NCI-H2107 (cell line): ENCODE data around the gene LGALS7.
"Not testable (repeated sequence)": the region's sequence is repeated elsewhere in the genome, so short reads cannot be mapped to it uniquely, and the experiment has no call there.

ENCODE experiments used
- DNase-seq: peaks from one replicate; lab custom pipeline; 2025; lab: John Stamatoyannopoulos, UW

The LGALS7 gene

GRCh38 chr19:38799104-38799503 is 25.8 kb upstream of the LGALS7 start:
- no peak for DNase-seq

- not testable (repeated sequence) for DNase-seq
Measured at GRCh38 chr19:38797781-38798180, 24.5 kb upstream of the LGALS7 start.

GRCh38 chr19:38796154-38796553 is 22.8 kb upstream of the LGALS7 start:
- no peak for DNase-seq

- DNase-seq: no peak
Measured at GRCh38 chr19:38795549-38795948, 22.2 kb upstream of the LGALS7 start.

GRCh38 chr19:38793671-38794070 is 20.4 kb upstream of the LGALS7 start:
- DNase-seq: no peak

GRCh38 chr19:38793177-38793576 is 19.9 kb upstream of the LGALS7 start:
- DNase-seq: no peak

- DNase-seq: no peak
Measured at GRCh38 chr19:38792250-38793111, 19.2 kb upstream of the LGALS7 start.

- DNase-seq: not testable (repeated sequence)
Measured at GRCh38 chr19:38791451-38792064, 18.2 kb upstream of the LGALS7 start.

- DNase-seq: not testable (repeated sequence)
Measured at GRCh38 chr19:38790507-38791403, 17.4 kb upstream of the LGALS7 start.

- DNase-seq: no peak
Measured at GRCh38 chr19:38788478-38789243, 15.3 kb upstream of the LGALS7 start, which contains the start of gene LGALS7B. Gene LGALS7B, plus strand, starts transcription at chr19:38789200. Its CDS starts 27 bp downstream, at chr19:38789227.

GRCh38 chr19:38786572-38787265 is 13.4 kb upstream of the LGALS7 start:
- no peak for DNase-seq

GRCh38 chr19:38786061-38786460 is 12.7 kb upstream of the LGALS7 start:
- not testable (repeated sequence) for DNase-seq

GRCh38 chr19:38785187-38785699 is 11.9 kb upstream of the LGALS7 start:
- DNase-seq: no peak

GRCh38 chr19:38784224-38784623 is 10.9 kb upstream of the LGALS7 start:
- no peak for DNase-seq

GRCh38 chr19:38782212-38782611 is 8.9 kb upstream of the LGALS7 start:
- DNase-seq: not testable (repeated sequence)

GRCh38 chr19:38781058-38781457 is 7.7 kb upstream of the LGALS7 start:
- DNase-seq: no peak

GRCh38 chr19:38780443-38780842 is 7.1 kb upstream of the LGALS7 start:
- no peak for DNase-seq

GRCh38 chr19:38778733-38779132 is 5.4 kb upstream of the LGALS7 start:
- DNase-seq: no peak

GRCh38 chr19:38774181-38774950 is 1.0 kb upstream of the LGALS7 start:
- DNase-seq: no peak

- not testable (repeated sequence) for DNase-seq
Measured at GRCh38 chr19:38771569-38771968, 1.7 kb downstream of the LGALS7 start.
